NCI-H2107 treated with DMSO at 0.1 percent for 48 hours (cell line): ENCODE results near the gene AMMECR1L.
"Not testable (repeated sequence)": the region's sequence is repeated elsewhere in the genome, so short reads cannot be mapped to it uniquely, and the experiment has no call there.

ENCODE experiments used
- DNase-seq: peaks from one replicate; lab custom pipeline; 2025; ENCODE audit not compliant: unreplicated experiment; lab: John Stamatoyannopoulos, UW

The AMMECR1L gene

DNA sequence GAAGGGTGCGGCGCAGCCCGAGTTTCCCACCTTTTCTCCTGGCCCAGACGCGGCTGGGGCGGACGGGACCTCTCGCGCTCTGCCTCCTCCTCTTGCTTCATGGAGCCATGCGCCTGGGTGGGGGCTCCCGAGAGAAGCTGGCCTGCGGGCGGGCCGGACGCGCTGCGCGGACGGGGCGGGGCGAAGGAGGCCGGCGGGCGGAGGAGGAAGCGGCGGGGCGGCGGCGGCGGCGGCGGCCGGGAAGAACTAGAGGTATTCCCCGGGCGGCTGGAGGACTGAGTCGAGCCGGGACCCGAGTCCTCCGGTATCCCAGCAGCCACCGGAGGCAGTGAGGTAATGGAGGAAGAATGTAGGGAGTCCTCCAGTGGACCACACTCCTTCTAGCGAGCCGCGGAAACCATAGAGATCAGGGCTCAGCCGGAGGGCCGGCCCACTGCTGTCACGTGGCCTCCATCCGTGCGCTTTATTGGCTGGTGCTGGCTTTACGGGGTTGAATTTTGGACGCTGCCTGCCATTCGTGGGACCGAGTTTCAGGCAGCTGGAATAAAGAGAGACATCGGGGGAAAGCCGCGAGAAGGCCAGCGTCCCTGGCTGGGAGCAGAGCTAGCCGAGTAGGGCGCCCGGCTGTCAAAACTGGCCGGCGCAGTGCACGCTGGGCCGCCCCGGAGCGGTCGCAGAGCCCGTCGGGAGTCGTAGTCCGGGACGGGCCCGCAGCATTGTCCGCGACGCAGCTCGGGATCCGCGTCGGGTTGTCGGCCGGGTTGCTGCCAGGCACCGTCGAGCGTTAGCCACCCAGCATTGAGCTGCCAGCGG is at the start of gene AMMECR1L:
TSS of gene AMMECR1L (minus strand) at position 177 of the 813 bp plus-strand sequence. CDS start 11,722 bp downstream, outside the sequence.
- DNase-seq: not testable (repeated sequence)

DNA sequence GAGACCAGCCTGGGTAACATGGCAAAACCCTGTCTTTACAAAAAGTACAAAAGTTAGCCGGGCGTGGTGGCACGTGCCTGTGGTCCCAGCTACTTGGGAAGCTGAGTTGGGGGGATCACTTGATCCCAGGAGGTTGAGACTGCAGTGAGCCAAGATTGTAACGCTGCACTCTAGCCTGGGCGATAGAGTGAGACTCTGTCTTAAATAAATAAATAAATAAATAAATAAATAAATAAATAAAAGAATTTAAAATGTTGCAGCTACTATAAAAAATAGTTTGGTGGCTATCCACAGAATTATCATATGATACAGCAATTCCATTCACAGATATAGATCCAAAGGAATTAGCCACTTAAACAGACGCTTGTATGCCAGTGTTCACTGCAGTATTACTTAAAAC is 49.6 kb upstream of the AMMECR1L start:
- no peak for DNase-seq

DNA sequence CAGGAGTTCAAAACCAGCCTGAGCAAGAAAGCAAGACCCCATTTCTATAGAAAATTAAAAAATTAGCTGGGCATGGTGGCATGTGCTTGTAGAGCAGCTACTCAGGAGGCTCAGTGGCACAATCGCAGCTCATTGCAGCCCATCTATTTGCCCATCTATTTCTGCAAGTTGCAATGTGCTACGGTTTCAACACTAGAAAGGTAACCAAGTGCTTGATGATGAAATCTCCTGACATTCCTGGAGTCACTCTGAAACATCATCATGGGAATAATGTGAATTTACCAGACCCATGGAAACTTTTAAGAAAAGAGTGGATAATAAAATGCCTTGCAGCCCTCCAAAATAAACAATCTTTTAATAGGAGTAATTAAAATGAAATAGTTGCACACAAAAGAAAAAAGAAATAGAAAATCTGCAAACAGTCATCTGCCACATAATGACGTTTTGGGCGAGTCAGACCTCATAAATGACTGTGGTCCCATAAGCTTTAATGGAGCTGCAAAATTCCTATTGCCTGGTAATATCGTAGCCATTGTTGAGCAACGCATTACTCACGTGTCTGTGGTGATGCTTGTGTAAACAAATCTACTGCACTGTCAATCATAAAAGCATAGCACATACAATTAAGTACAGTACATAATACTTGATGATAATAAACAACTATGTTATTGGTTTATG is 46.6 kb upstream of the AMMECR1L start:
- no peak for DNase-seq

DNA sequence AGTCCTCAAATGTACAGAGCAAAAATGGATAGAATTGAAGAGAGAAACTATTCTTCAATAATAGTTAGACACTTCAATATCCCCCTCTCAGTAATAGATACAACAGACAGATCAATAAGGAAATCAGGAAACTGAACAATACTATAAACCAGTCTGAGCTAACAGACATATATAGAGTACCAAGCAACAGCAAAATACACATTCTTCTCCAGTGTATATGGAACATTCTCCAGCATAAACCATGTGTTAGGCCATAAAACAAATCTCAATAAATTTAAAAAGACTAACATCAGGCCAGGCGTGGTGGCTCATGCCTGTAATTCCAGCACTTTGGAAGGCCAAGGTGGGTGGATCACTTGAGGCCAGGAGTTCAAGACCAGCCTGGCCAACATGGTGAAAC is 43.7 kb upstream of the AMMECR1L start:
- DNase-seq: no peak

DNA sequence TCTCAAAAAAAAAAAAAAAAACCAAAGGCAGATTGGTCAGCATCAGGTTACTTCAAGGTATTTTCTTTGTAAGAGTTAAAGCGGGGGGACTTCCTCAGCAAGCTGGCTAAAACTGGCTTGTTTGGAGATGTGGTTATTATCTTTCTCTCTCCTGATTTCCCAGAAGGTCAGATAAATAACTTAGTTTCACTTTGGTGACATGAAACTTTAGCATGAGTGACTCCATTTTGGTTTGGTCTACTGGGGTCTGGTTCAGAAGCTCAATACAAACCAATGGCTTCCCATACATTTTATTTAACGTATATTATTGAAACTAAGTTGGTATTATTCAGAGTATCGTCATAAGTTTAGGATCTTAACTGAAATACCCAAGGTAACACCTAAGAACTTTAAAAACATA is 41.6 kb upstream of the AMMECR1L start:
- DNase-seq: no peak

DNA sequence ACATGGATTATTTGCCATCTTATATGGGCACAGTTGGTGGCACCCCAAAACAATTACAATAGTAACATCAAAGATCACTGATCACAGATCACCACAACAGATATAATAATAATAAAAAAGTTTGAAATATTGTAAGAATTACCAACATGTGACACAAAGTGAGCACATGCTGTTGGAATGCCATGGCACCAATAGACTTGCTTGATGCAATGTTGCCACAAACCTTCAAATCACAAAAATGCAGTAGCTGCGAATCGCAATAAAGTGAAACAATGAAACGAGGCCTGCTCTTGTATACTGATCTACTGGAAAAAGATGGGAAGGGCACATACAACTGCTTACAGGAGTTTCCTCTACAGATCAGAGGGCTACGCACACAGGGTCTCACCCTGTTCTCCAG is 32.2 kb upstream of the AMMECR1L start:
- DNase-seq: no peak

DNA sequence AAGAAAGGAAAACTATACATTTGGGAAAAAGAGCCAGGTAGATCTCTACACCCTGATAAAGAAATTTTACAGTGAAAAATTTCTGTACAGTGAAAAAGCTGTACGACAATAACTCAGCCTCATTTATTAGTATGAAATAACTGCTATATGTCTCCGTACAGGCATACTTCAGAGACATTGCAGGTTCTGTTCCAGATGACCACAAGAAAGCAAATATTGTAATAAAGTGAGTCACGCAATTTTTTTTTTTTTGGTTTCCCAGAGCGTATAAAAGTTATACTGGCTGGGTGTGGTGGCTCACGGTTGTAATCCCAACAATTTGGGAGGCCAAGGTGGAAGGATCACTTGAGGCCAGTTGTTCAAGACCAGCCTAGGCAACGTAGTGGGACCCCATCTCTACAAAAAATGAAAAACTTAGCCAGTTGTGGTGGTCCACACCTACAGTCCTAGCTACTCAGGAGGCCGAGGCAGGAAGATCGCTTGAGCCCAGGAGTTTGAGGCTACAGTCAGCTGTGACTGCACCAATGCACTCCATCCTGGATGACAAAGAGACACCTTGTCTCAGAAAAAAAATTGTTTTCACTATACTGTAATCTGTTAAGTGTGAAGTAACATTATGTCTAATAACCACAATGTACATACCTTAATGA is 28.2 kb upstream of the AMMECR1L start:
- no peak for DNase-seq

DNA sequence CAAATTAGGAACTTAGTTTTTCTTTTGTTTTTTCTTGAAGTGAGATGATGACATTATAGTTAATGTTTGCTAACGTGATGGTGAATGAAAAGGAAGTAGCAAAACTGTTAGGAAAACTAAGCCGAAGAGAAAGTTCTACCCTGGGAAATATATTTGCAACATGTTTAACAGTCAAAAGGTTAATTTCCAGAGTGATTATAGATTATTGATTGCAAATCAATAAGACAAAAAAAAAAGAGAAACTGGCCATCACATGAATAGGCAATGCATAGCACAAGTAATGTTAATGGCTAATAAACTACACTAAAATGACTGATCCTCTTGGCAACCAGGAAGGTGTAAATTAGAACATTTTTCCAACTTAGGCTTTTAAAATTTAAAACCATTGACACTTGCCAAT is 26.0 kb upstream of the AMMECR1L start:
- no peak for DNase-seq

DNA sequence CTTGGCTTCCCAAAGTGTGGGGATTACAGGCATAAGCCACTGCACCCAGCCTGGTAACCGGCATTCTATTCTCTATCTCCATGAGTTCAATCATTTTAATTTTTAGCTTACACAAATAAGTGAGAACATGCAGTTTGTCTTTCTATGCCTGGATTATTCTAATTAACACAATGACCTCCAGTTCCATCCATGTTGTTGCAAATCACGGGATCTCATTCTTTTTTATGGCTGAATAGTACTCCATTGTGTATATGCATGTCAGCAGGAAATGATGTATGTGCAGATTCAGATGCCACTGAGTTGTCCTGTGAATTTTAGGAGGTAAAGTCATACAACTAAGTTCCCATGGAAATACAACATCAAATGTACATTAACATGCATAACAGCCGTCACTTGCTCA is 24.7 kb upstream of the AMMECR1L start:
- no peak for DNase-seq

DNA sequence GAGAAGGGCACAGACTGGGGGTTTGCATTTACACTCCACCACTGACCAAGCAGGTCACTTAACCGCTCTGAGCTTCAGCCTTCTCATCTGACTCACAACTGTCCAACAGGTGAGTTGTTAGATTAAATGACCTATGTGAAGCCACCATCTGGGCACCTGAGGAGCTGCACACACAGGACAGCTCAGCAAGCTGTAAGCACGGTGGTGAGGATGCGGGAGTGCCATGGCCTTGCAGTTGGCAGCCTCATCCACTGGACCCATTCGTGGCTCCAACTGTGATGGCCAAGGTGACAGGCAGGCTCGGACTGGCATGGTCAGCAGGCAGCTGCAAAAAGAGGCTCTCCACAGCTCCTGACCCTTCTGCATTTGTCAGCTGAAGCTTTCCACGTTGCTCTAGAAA is 23.3 kb upstream of the AMMECR1L start:
- DNase-seq: no peak

DNA sequence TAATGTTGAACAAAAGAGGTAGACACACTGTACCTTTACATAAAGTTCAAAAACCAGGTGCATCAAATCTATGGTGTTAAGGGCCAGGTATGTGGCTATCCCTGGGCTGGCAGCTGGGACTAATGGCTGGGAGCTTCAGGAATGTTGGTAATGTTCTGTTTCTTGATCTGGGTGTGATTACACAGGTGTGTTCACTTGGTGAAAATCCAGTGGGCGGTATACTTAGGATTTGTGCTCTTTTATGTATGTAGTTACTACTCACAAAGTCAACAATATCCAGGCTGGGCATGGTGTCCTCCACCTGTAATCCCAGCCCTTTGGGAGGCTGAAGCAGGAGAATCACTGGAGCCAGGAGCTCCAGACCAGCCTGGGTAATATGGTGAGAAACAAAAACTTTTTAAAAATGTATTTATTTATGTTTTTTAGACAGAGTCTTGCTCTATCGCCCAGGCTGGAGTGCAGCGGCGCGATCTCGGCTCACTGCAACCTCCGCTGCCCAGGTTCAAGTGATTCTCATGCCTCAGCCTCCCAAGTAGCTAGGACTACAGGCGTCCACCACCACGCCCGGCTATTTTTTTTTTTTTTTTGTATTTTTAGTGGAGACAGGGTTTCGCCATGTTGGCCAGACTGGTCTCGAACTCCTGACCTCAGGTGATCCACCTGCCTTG is 22.1 kb upstream of the AMMECR1L start:
- not testable (repeated sequence) for DNase-seq

DNA sequence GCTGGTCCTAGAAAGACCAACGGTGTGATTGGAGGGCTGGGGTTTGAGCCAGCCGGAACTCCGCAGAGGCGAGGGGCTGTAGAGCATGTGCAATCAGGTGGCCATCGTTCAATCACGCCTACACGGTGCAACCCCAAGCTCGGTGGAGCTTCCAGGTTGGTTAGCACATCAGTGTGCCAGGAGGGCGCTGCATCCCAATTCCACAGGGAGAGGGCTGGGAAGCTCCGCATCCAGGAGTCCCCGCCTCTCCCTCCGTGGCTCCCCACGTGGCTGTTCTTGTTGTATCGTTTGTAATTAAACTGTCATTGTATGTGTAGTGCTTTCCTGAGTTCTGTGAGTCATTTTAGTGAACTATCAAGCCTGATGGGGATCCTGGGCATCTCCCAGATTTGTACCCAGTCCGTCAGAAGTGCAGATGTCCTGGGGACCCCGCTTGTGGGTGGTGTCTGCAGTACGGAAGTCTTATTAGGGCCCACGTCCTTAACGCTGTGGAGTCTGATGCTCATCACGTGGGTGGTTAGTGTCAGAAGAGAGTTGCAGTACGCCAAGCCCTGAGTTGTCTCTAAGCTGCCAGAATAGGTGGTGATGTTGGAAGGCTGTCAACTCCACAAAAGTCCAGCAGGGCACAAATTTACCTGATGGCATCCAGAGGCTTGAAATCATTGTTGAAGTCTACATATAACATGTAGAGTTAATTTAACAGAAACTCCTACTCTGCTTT is 20.6 kb upstream of the AMMECR1L start:
- DNase-seq: no peak

DNA sequence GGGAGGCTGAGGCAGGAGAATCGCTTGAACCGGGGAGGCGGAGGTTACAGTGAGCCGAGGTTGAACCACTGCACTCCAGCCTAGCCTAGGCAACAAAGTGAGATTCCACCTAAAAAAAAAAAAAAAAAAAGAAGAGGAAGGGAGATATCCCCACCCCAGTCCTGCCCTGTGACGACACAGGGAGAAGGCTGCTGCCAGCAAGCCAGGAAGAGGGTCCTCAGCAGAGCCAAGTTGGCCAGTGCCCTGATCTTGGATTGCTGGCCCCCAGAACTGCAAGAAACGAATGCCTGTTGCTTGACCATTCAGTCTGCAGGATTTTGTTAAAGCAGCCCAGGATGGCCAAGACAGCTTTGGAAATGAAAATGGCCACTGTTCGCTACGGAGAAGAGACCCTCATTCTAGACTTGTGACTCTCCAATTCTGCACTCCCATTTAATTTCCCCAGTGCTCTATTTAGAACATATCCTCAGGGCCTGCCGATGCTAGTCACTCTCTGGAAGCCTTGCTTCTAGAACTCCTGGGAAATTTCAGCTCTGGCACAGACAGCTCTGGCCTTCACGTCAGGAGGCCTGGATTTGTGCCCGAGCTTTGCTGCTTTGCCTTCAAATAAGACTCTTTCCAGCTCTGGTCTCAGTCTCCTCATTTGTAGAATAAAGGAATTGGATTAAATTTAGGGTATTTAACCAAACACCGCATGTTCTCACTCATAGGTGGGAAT is 15.7 kb upstream of the AMMECR1L start:
- DNase-seq: no peak

DNA sequence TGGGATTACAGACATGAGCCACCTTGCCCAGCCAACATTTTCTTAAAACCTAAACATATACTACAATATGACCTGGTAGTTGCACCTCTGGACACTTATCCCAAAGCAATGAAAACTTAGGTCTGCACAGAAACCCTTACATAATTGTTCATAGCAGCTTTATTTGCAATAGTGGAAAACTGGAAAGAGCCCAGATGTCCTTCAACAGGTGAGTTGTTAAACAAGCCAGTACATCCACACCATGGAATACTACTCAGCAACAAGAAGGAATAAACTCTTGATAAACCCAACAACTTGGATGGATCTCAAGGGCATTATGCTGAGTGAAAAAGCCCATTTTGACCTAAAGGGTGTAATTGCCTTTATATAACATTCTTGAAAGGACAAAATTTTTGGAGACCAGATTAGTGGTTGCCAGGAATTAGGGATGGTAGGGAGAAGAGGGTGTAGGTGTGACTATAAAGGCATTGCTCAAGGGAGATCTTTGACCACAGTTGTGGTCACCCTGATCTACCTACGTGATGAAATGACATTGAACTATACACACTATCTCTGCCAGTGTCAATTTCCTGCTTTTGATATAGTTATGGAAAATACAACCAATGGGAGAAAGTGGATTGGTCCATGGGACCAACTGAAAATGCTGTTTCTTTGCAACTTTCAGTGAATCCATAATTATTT is 11.9 kb upstream of the AMMECR1L start:
- DNase-seq: no peak

DNA sequence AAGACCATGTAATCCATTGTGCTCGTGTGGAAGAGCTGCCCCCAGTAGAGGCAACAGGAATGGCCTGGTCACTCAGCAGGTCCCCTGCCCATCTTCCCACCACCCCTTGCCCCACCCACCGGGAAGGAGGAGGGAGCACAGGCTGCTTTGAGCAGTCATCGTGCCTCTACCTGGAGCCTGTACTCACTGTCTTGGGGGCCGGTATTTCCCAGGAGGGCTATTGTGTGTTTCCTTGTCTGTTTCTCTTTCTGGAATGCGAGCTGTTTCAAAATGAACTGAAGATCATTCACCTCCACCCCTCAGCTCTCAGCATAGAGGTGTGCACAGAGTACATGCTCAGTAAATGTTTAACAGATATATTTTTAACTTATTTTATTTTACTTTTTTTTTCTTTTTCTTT is 7.7 kb upstream of the AMMECR1L start:
- no peak for DNase-seq

DNA sequence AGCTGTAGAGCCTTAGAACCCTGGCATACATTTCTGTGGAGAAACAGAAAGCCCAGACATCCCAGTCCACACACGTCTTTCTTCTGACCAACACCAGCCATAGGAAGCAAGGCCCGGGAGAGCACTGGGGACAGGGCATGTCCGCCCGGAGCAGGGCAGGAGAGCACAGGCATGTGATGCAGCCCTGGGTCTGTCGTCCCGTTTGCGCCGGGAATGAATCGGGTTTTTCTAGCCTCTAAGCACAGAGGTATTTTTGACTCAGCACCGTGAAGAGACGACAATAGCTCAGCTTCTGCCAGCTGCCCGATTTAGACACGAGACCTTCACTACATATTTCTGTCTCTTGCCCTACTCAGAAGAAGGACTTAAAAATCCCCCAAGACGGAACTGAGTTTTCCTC is 7.3 kb upstream of the AMMECR1L start:
- no peak for DNase-seq

DNA sequence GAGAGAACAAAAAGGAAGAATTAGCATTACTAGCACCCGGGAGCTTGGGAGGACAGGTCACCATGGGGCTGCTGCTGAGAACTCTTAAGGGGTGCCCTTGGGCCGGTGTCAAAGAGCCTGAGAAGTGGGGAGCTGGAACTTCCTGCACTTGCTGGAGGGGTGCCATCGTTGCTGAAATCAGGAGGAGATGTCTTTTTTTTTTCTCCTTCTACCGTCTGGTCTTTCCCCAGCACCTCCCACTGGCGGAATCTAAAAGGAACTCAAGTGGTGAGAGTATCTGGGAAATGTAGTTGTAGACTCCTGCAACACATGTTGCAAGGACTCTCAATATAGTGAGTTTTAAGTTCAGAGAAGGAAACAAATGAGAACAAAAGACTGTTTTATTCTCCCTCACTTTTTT is 6.1 kb upstream of the AMMECR1L start:
- no peak for DNase-seq

DNA sequence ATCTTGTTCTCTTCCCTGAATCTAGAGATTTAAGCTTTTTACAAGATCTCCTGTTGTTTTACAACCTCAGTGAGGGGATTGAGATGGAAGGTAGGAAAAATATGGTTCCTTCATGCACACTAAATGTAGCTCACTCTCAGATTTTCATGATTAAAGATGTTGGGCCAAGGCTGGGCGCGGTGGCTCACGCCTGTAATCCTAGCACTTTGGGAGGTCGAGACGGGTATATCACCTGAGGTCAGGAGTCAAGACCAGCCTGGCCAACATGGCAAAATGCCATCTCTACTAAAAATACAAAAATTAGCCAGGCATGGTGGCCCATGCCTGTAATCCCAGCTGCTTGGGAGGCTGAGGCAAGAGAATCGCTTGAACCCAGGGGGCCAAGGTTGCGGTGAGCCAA is 5.0 kb upstream of the AMMECR1L start:
- DNase-seq: not testable (repeated sequence)

DNA sequence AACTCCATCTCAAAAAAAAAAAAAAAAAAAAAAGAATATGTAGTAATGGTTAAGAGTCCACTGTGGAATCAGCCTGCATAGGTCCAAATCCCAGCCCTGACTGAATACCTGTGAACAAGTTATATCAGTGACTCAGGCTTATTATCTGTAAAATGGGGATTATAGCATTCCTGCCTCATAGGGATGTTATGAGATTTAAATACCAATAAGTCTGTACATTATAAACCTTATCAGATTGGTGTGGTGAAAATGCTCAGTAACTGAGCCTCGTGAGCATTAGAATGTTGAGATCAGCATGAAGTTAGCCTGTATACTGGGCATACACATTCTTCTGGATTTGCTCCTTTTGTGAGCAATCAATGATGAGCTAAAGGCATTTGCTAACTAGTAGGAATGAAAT is 3.0 kb upstream of the AMMECR1L start:
- DNase-seq: no peak

DNA sequence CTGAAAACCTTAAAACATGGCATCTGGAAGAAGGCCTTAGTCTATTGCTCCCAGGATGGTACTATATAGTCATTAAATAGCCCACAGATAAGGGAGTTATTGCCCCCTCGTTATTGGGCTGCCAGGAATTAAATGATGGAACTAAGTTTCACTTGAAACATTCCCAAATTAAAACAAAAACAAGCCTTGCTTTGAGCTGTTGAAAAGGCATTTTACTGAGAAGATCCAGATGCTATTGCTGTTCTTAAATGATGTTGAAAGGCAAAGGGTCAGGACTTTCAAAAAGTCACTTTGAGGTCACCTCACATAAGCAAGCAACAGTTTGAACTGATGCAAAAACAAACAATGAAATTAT is 2.0 kb upstream of the AMMECR1L start:
- no peak for DNase-seq
